Measurements from ENCODE around the gene MORN3.
A peak's percentile ranks its signal among the peaks of the same experiment; 100 is the strongest.
"Not testable (repeated sequence)": the region's sequence is repeated elsewhere in the genome, so short reads cannot be mapped to it uniquely, and the experiment has no call there.

The MORN3 gene

GRCh38 chr12:121663610-121663929, 5.9 kb downstream of the MORN3 start:
- DNase-seq: no peak

GRCh38 chr12:121661353-121662105, 7.9 kb downstream of the MORN3 start:
- not testable (repeated sequence) for H3K9me3 Mint-ChIP-seq, H3K4me3 Mint-ChIP-seq
- H3K4me1 Mint-ChIP-seq: peaks cover 92% of the 10 kb centered on the region

More at GRCh38 chr12:121663610-121663929, 5.9 kb downstream of the MORN3 start:
- Mint-ChIP-seq H3K4me3 (peak overlapping the region; percentile 94 to 98), H3K27ac (peak overlapping the region; percentile 92 to 97), H3K9me3 (no peaks in the 10 kb centered on the region), H3K4me1 (peaks cover 92% of the 10 kb centered on the region), H3K27me3 (no peaks in the 10 kb centered on the region)
- ATAC-seq: no peak

GRCh38 chr12:121657305-121658008, 12.0 kb downstream of the MORN3 start:
- peak overlapping the region in 1 of 2 donors; percentile 36 for H3K4me3 Mint-ChIP-seq
- H3K4me1 Mint-ChIP-seq: peaks cover 71% of the 10 kb centered on the region
- DNase-seq: no peak

More at GRCh38 chr12:121661353-121662105, 7.9 kb downstream of the MORN3 start:
- ATAC-seq, DNase-seq, H3K27me3 Mint-ChIP-seq: not testable (repeated sequence)
- peak overlapping the region; percentile 20 to 46 for H3K27ac Mint-ChIP-seq

GRCh38 chr12:121656122-121656521, 13.3 kb downstream of the MORN3 start:
- Mint-ChIP-seq H3K4me1 (peaks cover 61% of the 10 kb centered on the region), H3K9me3 (peaks cover 0 to 13% of the 10 kb centered on the region in 2 donors), H3K27me3 (no peaks in the 10 kb centered on the region), H3K27ac (no peak overlapping the region), H3K4me3 (no peak overlapping the region)
- DNase-seq (no peak), ATAC-seq (no peak)

More at GRCh38 chr12:121657305-121658008, 12.0 kb downstream of the MORN3 start:
- ATAC-seq: no peak
- H3K27me3 Mint-ChIP-seq: no peaks in the 10 kb centered on the region
- peaks cover 0 to 13% of the 10 kb centered on the region in 2 donors for H3K9me3 Mint-ChIP-seq
- peak overlapping the region in 1 of 2 donors; percentile 89 for H3K27ac Mint-ChIP-seq

GRCh38 chr12:121653999-121654398, 15.5 kb downstream of the MORN3 start:
- Mint-ChIP-seq H3K27me3 (no peaks in the 10 kb centered on the region), H3K4me1 (peaks cover 58% of the 10 kb centered on the region), H3K27ac (no peak overlapping the region), H3K4me3 (no peak overlapping the region), H3K9me3 (peaks cover 0 to 13% of the 10 kb centered on the region in 2 donors)
- ATAC-seq: no peak
- no peak for DNase-seq

GRCh38 chr12:121652767-121653497, 16.5 kb downstream of the MORN3 start:
- no peak overlapping the region for H3K27ac Mint-ChIP-seq
- peaks cover 53% of the 10 kb centered on the region for H3K4me1 Mint-ChIP-seq
- no peaks in the 10 kb centered on the region for H3K27me3 Mint-ChIP-seq
- no peak for DNase-seq
- peaks cover 0 to 13% of the 10 kb centered on the region in 2 donors for H3K9me3 Mint-ChIP-seq
- no peak overlapping the region for H3K4me3 Mint-ChIP-seq
- ATAC-seq: no peak

- peaks cover 0 to 13% of the 10 kb centered on the region in 2 donors for H3K9me3 Mint-ChIP-seq
- no peaks in the 10 kb centered on the region for H3K27me3 Mint-ChIP-seq
- peaks cover 39% of the 10 kb centered on the region for H3K4me1 Mint-ChIP-seq
- ATAC-seq (no peak), DNase-seq (no peak)
- no peak overlapping the region for H3K4me3 Mint-ChIP-seq
- peak overlapping the region in 1 of 2 donors; percentile 10 for H3K27ac Mint-ChIP-seq
Observed at GRCh38 chr12:121651320-121651719, 18.1 kb downstream of the MORN3 start.

GRCh38 chr12:121649819-121650353, 19.6 kb downstream of the MORN3 start:
- Mint-ChIP-seq H3K9me3 (peaks cover 0 to 10% of the 10 kb centered on the region in 2 donors), H3K27ac (peak overlapping the region in 1 of 2 donors; percentile 31), H3K4me1 (peaks cover 34% of the 10 kb centered on the region), H3K27me3 (no peaks in the 10 kb centered on the region), H3K4me3 (peak overlapping the region; percentile 21 to 56)
- ATAC-seq: peak; percentile 93
- peak in 1 of 2 donors; percentile 48 for DNase-seq

- Mint-ChIP-seq H3K4me3 (peak overlapping the region; percentile 2 to 29), H3K4me1 (peaks cover 28% of the 10 kb centered on the region), H3K27me3 (no peaks in the 10 kb centered on the region), H3K27ac (peak overlapping the region in 1 of 2 donors; percentile 31), H3K9me3 (peaks cover 0 to 5% of the 10 kb centered on the region in 2 donors)
- no peak for DNase-seq
- peak; percentile 36 for ATAC-seq
Observed at GRCh38 chr12:121649322-121649721, 20.1 kb downstream of the MORN3 start.

- no peak overlapping the region for H3K4me3 Mint-ChIP-seq
- H3K4me1 Mint-ChIP-seq: peaks cover 20% of the 10 kb centered on the region
- H3K27ac Mint-ChIP-seq: no peak overlapping the region
- no peaks in the 10 kb centered on the region for H3K27me3 Mint-ChIP-seq
- ATAC-seq (no peak), DNase-seq (no peak)
- no peaks in the 10 kb centered on the region for H3K9me3 Mint-ChIP-seq
Observed at GRCh38 chr12:121648458-121649028, 20.9 kb downstream of the MORN3 start.

GRCh38 chr12:121641343-121641630, 28.2 kb downstream of the MORN3 start:
- H3K27me3 Mint-ChIP-seq: no peaks in the 10 kb centered on the region
- DNase-seq (no peak), ATAC-seq (no peak)
- H3K27ac Mint-ChIP-seq: no peak overlapping the region
- H3K4me1 Mint-ChIP-seq: peaks cover 43% of the 10 kb centered on the region
- no peak overlapping the region for H3K4me3 Mint-ChIP-seq
- no peaks in the 10 kb centered on the region for H3K9me3 Mint-ChIP-seq

- DNase-seq: no peak
- H3K9me3 Mint-ChIP-seq: no peaks in the 10 kb centered on the region
- H3K4me3 Mint-ChIP-seq: no peak overlapping the region
- H3K4me1 Mint-ChIP-seq: peaks cover 66% of the 10 kb centered on the region
- no peak for ATAC-seq
- H3K27ac Mint-ChIP-seq: peak overlapping the region; percentile 35 to 82
- H3K27me3 Mint-ChIP-seq: no peaks in the 10 kb centered on the region
Observed at GRCh38 chr12:121638298-121639202, 30.9 kb downstream of the MORN3 start.

GRCh38 chr12:121637231-121637914, 32.1 kb downstream of the MORN3 start:
- Mint-ChIP-seq H3K27ac (peak overlapping the region; percentile 95), H3K4me1 (peaks cover 77% of the 10 kb centered on the region), H3K4me3 (peak overlapping the region; percentile 71 to 80), H3K9me3 (no peaks in the 10 kb centered on the region), H3K27me3 (no peaks in the 10 kb centered on the region)
- peak; percentile 90 for ATAC-seq
- peak; percentile 44 to 75 for DNase-seq

GRCh38 chr12:121634836-121635235, 34.6 kb downstream of the MORN3 start:
- DNase-seq (no peak), ATAC-seq (no peak)
- Mint-ChIP-seq H3K4me3 (peak overlapping the region; percentile 54 to 70), H3K4me1 (peaks cover 86% of the 10 kb centered on the region), H3K9me3 (no peaks in the 10 kb centered on the region), H3K27ac (peak overlapping the region; percentile 61 to 78), H3K27me3 (no peaks in the 10 kb centered on the region)
